A549 (cell line): ENCODE measurements around the gene NT5E.
"Not testable (repeated sequence)": the region's sequence is repeated elsewhere in the genome, so short reads cannot be mapped to it uniquely, and the experiment has no call there.

ENCODE experiments used
- CBX8 ChIP-seq: fragments of 200-600 bp; sonication (generic); IDR thresholded peaks from 2 replicates; pipeline ENCODE4 v1.6.1; 2016
- CTCF ChIP-seq: fragments of >200 bp; sonication (Bioruptor Twin); formaldehyde crosslinking; IDR thresholded peaks from 3 replicates; pipeline ENCODE4 v1.5.1; 2016
- ESRRA ChIP-seq: fragments of 150-350 bp; IDR thresholded peaks from 2 replicates; pipeline ENCODE4 v1.6.1; 2014; ENCODE audit warnings: mild to moderate bottlenecking, low read length, borderline replicate concordance
- POLR2A ChIP-seq: IDR thresholded peaks from 2 replicates; pipeline ENCODE4 v1.6.1; 2012; ENCODE audit warnings: mild to moderate bottlenecking, low read length
- SREBF2 ChIP-seq: fragments of 450-650 bp; IDR thresholded peaks from 2 replicates; pipeline ENCODE4 v1.6.1; 2014; ENCODE audit warnings: mild to moderate bottlenecking, moderate library complexity
- TF ChIP-seq, protein P1 (sequence below): fragments of 250-450 bp; sonication (Bioruptor Pico); IDR thresholded peaks from 2 replicates; pipeline ENCODE4 v1.5.0; 2021; ENCODE audit warnings: mild to moderate bottlenecking, moderate library complexity, borderline replicate concordance

GRCh38 chr6:85524281-85524680, 74.4 kb downstream of the NT5E start:
- not testable (repeated sequence) for TF ChIP-seq CTCF, ESRRA, CBX8, SREBF2, POLR2A
- TF ChIP-seq, protein P1, sequence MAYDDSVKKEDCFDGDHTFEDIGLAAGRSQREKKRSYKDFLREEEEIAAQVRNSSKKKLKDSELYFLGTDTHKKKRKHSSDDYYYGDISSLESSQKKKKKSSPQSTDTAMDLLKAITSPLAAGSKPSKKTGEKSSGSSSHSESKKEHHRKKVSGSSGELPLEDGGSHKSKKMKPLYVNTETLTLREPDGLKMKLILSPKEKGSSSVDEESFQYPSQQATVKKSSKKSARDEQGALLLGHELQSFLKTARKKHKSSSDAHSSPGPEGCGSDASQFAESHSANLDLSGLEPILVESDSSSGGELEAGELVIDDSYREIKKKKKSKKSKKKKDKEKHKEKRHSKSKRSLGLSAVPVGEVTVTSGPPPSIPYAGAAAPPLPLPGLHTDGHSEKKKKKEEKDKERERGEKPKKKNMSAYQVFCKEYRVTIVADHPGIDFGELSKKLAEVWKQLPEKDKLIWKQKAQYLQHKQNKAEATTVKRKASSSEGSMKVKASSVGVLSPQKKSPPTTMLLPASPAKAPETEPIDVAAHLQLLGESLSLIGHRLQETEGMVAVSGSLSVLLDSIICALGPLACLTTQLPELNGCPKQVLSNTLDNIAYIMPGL (CRISPR knock-in tag): not testable (repeated sequence)
